Ascending aorta (tissue), 2 donors: ENCODE results near the gene DCTN5. TPM values are rescaled to one million over a fixed set of nuclear protein-coding genes. Genes with fewer than 3 reads are reported as not detected.

Experiments
- DNase-seq, 2 donors: peaks; one replicate each; pipeline ENCODE4 v3.0.0-alpha.2; 2019; ENCODE audit warnings: low spot score in 2 of 2
- H3K27ac ChIP-seq, 2 donors: fragments of 200-600 bp; sonication (generic); one replicate each; pipeline ENCODE4 v1.5.1; 2016 to 2017; ENCODE audit warnings: mild to moderate bottlenecking in 1 of 2
- H3K27me3 ChIP-seq: fragments of 200-600 bp; sonication (generic); one replicate; pipeline ENCODE4 v1.5.1; 2017
- H3K36me3 ChIP-seq, 2 donors: fragments of 200-600 bp; sonication (generic); one replicate each; pipeline ENCODE4 v1.5.1; 2016
- H3K4me1 ChIP-seq, 2 donors: fragments of 200-600 bp; sonication (generic); one replicate each; pipeline ENCODE4 v1.5.1; 2016 to 2017; ENCODE audit warnings: mild to moderate bottlenecking in 1 of 2
- H3K4me3 ChIP-seq, 2 donors: fragments of 200-600 bp; sonication (generic); one replicate each; pipeline ENCODE4 v1.5.1; 2016 to 2017; ENCODE audit warnings: mild to moderate bottlenecking in 1 of 2
- H3K9me3 ChIP-seq, 2 donors: fragments of 200-600 bp; sonication (generic); one replicate each; pipeline ENCODE4 v1.5.1; 2016
- intact Hi-C: fragments of 100-400 bp; cut with DNase I; formaldehyde crosslinking; loops from one replicate; pipeline ENCODE4 v1.15.1; 2023
- total RNA-seq: library from RNA; depleted of rRNA; stranded (reverse); fragments of >200 nt; gene quantifications from one replicate; pipeline ENCODE4 v1.1.0, GENCODE V29; 2016
- TF ChIP-seq, protein P1 (sequence below), 3 experiments: fragments of 200-600 bp in 2 of 3; fragments of 450-650 bp in 1 of 3; sonication (generic) in 2 of 3; IDR thresholded peaks; one replicate each; pipeline ENCODE4 v1.5.1; 2016 to 2019; ENCODE audit warnings: antibody characterized with exemption in 3 of 3, mild to moderate bottlenecking in 1 of 3, moderate library complexity in 1 of 3

The DCTN5 gene
- total RNA-seq, 1 donor from 2014 or later: 16.7 TPM

DNA sequence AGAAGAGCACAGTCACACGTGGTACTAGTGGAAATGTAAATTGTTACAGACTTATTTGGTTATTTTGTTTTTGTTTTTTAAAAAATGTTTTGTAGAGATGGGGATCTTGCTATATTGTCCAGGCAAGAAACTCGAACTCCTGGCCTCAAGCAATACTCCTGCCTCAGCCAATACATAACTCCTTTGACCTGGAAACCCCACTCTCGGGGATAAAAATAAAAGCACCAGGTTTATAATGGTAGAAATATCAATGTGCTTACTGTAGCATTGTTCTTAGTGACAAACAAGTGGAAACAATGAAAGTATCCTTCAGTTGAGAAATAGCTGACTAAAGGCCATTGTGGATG is 83.5 kb downstream of the DCTN5 start:
- H3K27me3 ChIP-seq: no peaks in the 10 kb centered on the region
- intact Hi-C loops: no loop called here
- no peaks in the 10 kb centered on the region for H3K4me1 ChIP-seq
- H3K9me3 ChIP-seq: no peaks in the 10 kb centered on the region
- no peak overlapping the region for H3K4me3 ChIP-seq
- no peak overlapping the region for H3K27ac ChIP-seq
- H3K36me3 ChIP-seq: no peaks in the 10 kb centered on the region
- no peak for DNase-seq
- TF ChIP-seq, protein P1, sequence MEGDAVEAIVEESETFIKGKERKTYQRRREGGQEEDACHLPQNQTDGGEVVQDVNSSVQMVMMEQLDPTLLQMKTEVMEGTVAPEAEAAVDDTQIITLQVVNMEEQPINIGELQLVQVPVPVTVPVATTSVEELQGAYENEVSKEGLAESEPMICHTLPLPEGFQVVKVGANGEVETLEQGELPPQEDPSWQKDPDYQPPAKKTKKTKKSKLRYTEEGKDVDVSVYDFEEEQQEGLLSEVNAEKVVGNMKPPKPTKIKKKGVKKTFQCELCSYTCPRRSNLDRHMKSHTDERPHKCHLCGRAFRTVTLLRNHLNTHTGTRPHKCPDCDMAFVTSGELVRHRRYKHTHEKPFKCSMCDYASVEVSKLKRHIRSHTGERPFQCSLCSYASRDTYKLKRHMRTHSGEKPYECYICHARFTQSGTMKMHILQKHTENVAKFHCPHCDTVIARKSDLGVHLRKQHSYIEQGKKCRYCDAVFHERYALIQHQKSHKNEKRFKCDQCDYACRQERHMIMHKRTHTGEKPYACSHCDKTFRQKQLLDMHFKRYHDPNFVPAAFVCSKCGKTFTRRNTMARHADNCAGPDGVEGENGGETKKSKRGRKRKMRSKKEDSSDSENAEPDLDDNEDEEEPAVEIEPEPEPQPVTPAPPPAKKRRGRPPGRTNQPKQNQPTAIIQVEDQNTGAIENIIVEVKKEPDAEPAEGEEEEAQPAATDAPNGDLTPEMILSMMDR (IDR thresholded peaks at IDR 0.05): no peak

DNA sequence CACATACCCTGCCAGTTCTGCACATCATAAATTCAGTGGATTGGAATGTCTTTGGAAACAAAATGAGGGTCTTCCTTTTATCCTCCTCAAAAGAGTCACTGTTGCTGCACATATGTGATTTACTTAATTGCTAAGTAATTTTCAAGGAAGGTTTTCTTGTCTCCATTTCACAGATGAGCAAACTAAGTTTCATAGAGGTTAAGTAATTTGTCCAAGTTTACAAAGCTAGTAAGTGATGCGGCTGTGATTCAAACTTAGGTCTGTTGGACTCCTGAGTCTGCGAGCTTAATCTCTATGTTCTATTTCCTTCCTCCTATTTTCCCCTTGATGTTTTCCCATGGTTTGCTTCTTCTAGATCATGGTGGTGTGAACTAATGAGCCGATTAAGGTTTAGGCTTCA is 85.4 kb downstream of the DCTN5 start:
- TF ChIP-seq, protein P1 (IDR thresholded peaks at IDR 0.05): no peak
- Histone ChIP-seq H3K36me3 (no peaks in the 10 kb centered on the region), H3K27me3 (no peaks in the 10 kb centered on the region), H3K27ac (no peak overlapping the region), H3K4me1 (no peaks in the 10 kb centered on the region), H3K4me3 (no peak overlapping the region), H3K9me3 (no peaks in the 10 kb centered on the region)
- DNase-seq: no peak
- intact Hi-C loops: no loop called here

Other genes with a start within 250 kb of the DCTN5 start
- gene COG7, start 188.3 kb upstream of the DCTN5 start, total RNA-seq: 25.9 TPM
- gene GGA2, start 131.0 kb upstream of the DCTN5 start, total RNA-seq: 10.7 TPM
- 16.8 TPM for gene EARS2, start 84.1 kb upstream of the DCTN5 start, total RNA-seq
- 51.8 TPM for gene UBFD1, start 83.7 kb upstream of the DCTN5 start, total RNA-seq
- 71.4 TPM for gene NDUFAB1, start 45.1 kb upstream of the DCTN5 start, total RNA-seq
- gene PALB2, start 156 bp upstream of the DCTN5 start, total RNA-seq: 2.1 TPM
- gene PLK1, start 37.4 kb downstream of the DCTN5 start, total RNA-seq: 35.2 TPM
- not detected for gene ERN2, start 71.8 kb downstream of the DCTN5 start, total RNA-seq
- gene CHP2, start 113.6 kb downstream of the DCTN5 start, total RNA-seq: not detected
- gene PRKCB, start 194.5 kb downstream of the DCTN5 start, total RNA-seq: 1.2 TPM